GM12878 (cell line): Measurements from ENCODE around the gene UBAC2. TPM values are rescaled to one million over a fixed set of nuclear protein-coding genes. Genes with fewer than 3 reads are reported as not detected.
A peak's percentile ranks its signal among the peaks of the same experiment; 100 is the strongest.

ENCODE experiments used
- ATAC-seq: fragments of 200-7000 bp; cut with Tn5 transposase; 3 replicates; pipeline ENCODE4 v1.9.1; 2020; ENCODE audit warnings: mild to moderate bottlenecking, moderate library complexity
- BruUV-seq: library from RNA; stranded (reverse); fragments of 400-500 nt; replicated peaks from 2 replicates; lab custom pipeline; 2021; lab: Mats Ljungman, UMichigan
- CTCF ChIA-PET: fragments of 300-600 bp; sonication (Branson Sonifier 250); formaldehyde crosslinking; extraction: SDS; loops from one replicate; lab custom pipeline; 2021; ENCODE audit warnings: inconsistent platforms; lab: Yijun Ruan, JAX
- POLR2A ChIA-PET: fragments of 350-600 bp; formaldehyde crosslinking; extraction: SDS; loops from one replicate; lab custom pipeline; 2021; ENCODE audit warnings: inconsistent platforms; lab: Charles Lee
- RAD21 ChIA-PET: fragments of 300-600 bp; sonication (Branson Sonifier 250); formaldehyde crosslinking; loops from one replicate; lab custom pipeline; 2023; ENCODE audit warnings: antibody characterized with exemption; ENCODE audit not compliant: unreplicated experiment; lab: Charles Lee
- SMC1A ChIA-PET: fragments of 300-600 bp; sonication (Branson Sonifier 250); formaldehyde crosslinking; loops from one replicate; lab custom pipeline; 2023; ENCODE audit not compliant: unreplicated experiment, uncharacterized antibody; lab: Charles Lee
- DNase-seq: peaks from one replicate; pipeline ENCODE4 v3.0.0-alpha.2; 2011; ENCODE audit warnings: low read depth, low spot score
- FAIRE-seq: peaks from 3 replicates; lab custom pipeline; 2011; peaks lifted over from hg19 to GRCh38; lab: Jason Lieb, UNC
- H2AFZ ChIP-seq: 2 replicates; pipeline ENCODE4 v1.6.0; 2011; ENCODE audit warnings: low read depth, low read length, control low read depth; ENCODE audit not compliant: control insufficient read depth
- H3K27ac ChIP-seq: 2 replicates; pipeline ENCODE4 v1.5.1; 2011; ENCODE audit warnings: control low read depth; ENCODE audit not compliant: control insufficient read depth, insufficient read depth
- H3K27me3 ChIP-seq, 2 experiments: replicated peaks in 1 of 2; 2 replicates each; pipeline versions ENCODE4 v1.6.0 to v1.6.1; 2011; ENCODE audit warnings: low read length in 1 of 2; ENCODE audit not compliant: control insufficient read depth in 2 of 2, insufficient read depth in 2 of 2
- H3K36me3 ChIP-seq, 2 experiments: 2 replicates each; pipeline ENCODE4 v1.5.1; 2011; ENCODE audit warnings: low read length in 1 of 2; ENCODE audit not compliant: control insufficient read depth in 2 of 2, insufficient read depth in 2 of 2
- H3K4me1 ChIP-seq: 2 replicates; pipeline ENCODE4 v1.6.1; 2011; ENCODE audit warnings: mild to moderate bottlenecking, low read length, moderate library complexity, mixed read lengths; ENCODE audit not compliant: control insufficient read depth, insufficient read depth
- H3K4me2 ChIP-seq: 2 replicates; pipeline ENCODE4 v1.6.0; 2011; ENCODE audit warnings: control low read depth; ENCODE audit not compliant: control insufficient read depth, insufficient read depth
- H3K4me3 ChIP-seq: fragments of 200-600 bp; sonication (generic); 2 replicates; pipeline ENCODE4 v1.5.1; 2016
- H3K79me2 ChIP-seq: 2 replicates; pipeline ENCODE4 v1.6.0; 2011; ENCODE audit warnings: low read length; ENCODE audit not compliant: control insufficient read depth, insufficient read depth
- H3K9ac ChIP-seq: 2 replicates; pipeline ENCODE4 v1.8.0; 2011; ENCODE audit warnings: low read length, control low read depth, mixed read lengths; ENCODE audit not compliant: control insufficient read depth, insufficient read depth
- H3K9me3 ChIP-seq: replicated peaks from 3 replicates; pipeline ENCODE4 v1.5.1; 2011; ENCODE audit warnings: mild to moderate bottlenecking, low read length; ENCODE audit not compliant: control insufficient read depth, insufficient read depth
- H4K20me1 ChIP-seq: 2 replicates; pipeline ENCODE4 v1.6.0; 2011; ENCODE audit not compliant: control insufficient read depth, insufficient read depth
- BMI1 ChIP-seq: fragments of 450-650 bp; IDR thresholded peaks from 2 replicates; pipeline ENCODE4 v1.6.1; 2016; ENCODE audit warnings: mild to moderate bottlenecking, moderate library complexity, borderline replicate concordance
- CHD4 ChIP-seq: fragments of 200-600 bp; sonication (generic); IDR thresholded peaks from 2 replicates; pipeline ENCODE4 v1.6.1; 2016; ENCODE audit warnings: mild to moderate bottlenecking
- DPF2 ChIP-seq: fragments of 450-650 bp; IDR thresholded peaks from 2 replicates; pipeline ENCODE4 v1.6.1; 2017; ENCODE audit warnings: mild to moderate bottlenecking
- ELK1 ChIP-seq: IDR thresholded peaks from 2 replicates; pipeline ENCODE4 v1.6.1; 2012; ENCODE audit warnings: low read depth, low read length, improper control_type of control experiment
- IKZF1 ChIP-seq: fragments of 450-650 bp; conservative IDR thresholded peaks from 2 replicates; pipeline ENCODE4 v1.6.1; 2017; ENCODE audit warnings: antibody characterized with exemption, mild to moderate bottlenecking
- IKZF2 ChIP-seq, 2 experiments: fragments of 450-650 bp; IDR thresholded peaks; 2 replicates each; pipeline ENCODE4 v1.6.1; 2017; ENCODE audit warnings: mild to moderate bottlenecking in 2 of 2, moderate library complexity in 2 of 2
- MEF2B ChIP-seq: fragments of 450-650 bp; IDR thresholded peaks from 2 replicates; pipeline ENCODE4 v1.6.1; 2018; ENCODE audit warnings: mild to moderate bottlenecking, moderate library complexity; ENCODE audit not compliant: partially characterized antibody, poor library complexity, severe bottlenecking
- MTA2 ChIP-seq: fragments of 450-650 bp; IDR thresholded peaks from 2 replicates; pipeline ENCODE4 v1.6.1; 2016; ENCODE audit warnings: low read depth, mild to moderate bottlenecking, moderate library complexity
- MYC ChIP-seq: IDR thresholded peaks from 2 replicates; pipeline ENCODE4 v1.6.1; 2011; ENCODE audit warnings: mild to moderate bottlenecking, low read length, moderate library complexity, inconsistent platforms; ENCODE audit not compliant: insufficient read depth, insufficient replicate concordance, insufficient read length, severe bottlenecking
- NFIC ChIP-seq: IDR thresholded peaks from 2 replicates; pipeline ENCODE4 v1.6.1; 2012; ENCODE audit warnings: low read depth, mild to moderate bottlenecking, inconsistent platforms, low read length, moderate library complexity
- NFYA ChIP-seq: IDR thresholded peaks from 2 replicates; pipeline ENCODE4 v1.6.1; 2011; ENCODE audit warnings: low read depth, mild to moderate bottlenecking, low read length, improper control_type of control experiment, borderline replicate concordance
- NR2F1 ChIP-seq: fragments of 450-650 bp; conservative IDR thresholded peaks from 2 replicates; pipeline ENCODE4 v1.6.1; 2017; ENCODE audit warnings: mild to moderate bottlenecking
- PBX3 ChIP-seq: IDR thresholded peaks from 2 replicates; pipeline ENCODE4 v1.6.1; 2011; ENCODE audit warnings: mild to moderate bottlenecking, low read depth, low read length, moderate library complexity; ENCODE audit not compliant: insufficient replicate concordance
- PML ChIP-seq: IDR thresholded peaks from 2 replicates; pipeline ENCODE4 v1.6.1; 2012; ENCODE audit warnings: low read length, inconsistent platforms
- SIN3A ChIP-seq: IDR thresholded peaks from 2 replicates; pipeline ENCODE4 v1.6.1; 2012; ENCODE audit warnings: low read depth, low read length, improper control_type of control experiment
- SMAD1 ChIP-seq: fragments of 450-650 bp; IDR thresholded peaks from 2 replicates; pipeline ENCODE4 v1.6.1; 2018; ENCODE audit warnings: mild to moderate bottlenecking, low read depth; ENCODE audit not compliant: partially characterized antibody
- SMAD5 ChIP-seq: IDR thresholded peaks from 2 replicates; pipeline ENCODE4 v1.6.1; 2016; ENCODE audit warnings: antibody characterized with exemption, low read depth
- SREBF2 ChIP-seq: IDR thresholded peaks from 2 replicates; pipeline ENCODE4 v1.6.1; 2012; ENCODE audit warnings: mild to moderate bottlenecking, low read length
- WRNIP1 ChIP-seq: IDR thresholded peaks from 2 replicates; pipeline ENCODE4 v1.6.1; 2011; ENCODE audit warnings: low read depth, low read length, improper control_type of control experiment, borderline replicate concordance
- YY1 ChIP-seq: IDR thresholded peaks from 2 replicates; pipeline ENCODE4 v1.6.1; 2011; ENCODE audit warnings: low read depth, mild to moderate bottlenecking, low read length
- ZBED1 ChIP-seq: IDR thresholded peaks from 2 replicates; pipeline ENCODE4 v1.6.1; 2016; ENCODE audit warnings: borderline replicate concordance
- ZNF207 ChIP-seq: fragments of 450-650 bp; IDR thresholded peaks from 2 replicates; pipeline ENCODE4 v1.6.1; 2014; ENCODE audit warnings: antibody characterized with exemption, mild to moderate bottlenecking, borderline replicate concordance
- ZNF217 ChIP-seq: fragments of 450-650 bp; IDR thresholded peaks from 2 replicates; pipeline ENCODE4 v1.6.1; 2017; ENCODE audit warnings: antibody characterized with exemption, mild to moderate bottlenecking
- WGBS: methylation state at CpG from one replicate; pipeline ENCODE4 v1.1.6; 2016; ENCODE audit warnings: low lambda C conversion rate; ENCODE audit not compliant: insufficient replicate concordance, insufficient coverage; ENCODE audit errors: missing lambda C conversion rate; 5-methylcytosine and 5-hydroxymethylcytosine counted together
- in situ Hi-C: fragments of 300-500 bp; cut with MboI; formaldehyde crosslinking; loops from 9 replicates; pipeline ENCODE4 v1.14.3; 2018; ENCODE audit warnings: mixed read lengths
- intact Hi-C: fragments of 100-400 bp; cut with micrococcal nuclease; formaldehyde crosslinking; loops from one replicate; pipeline ENCODE4 v1.14.2; 2022; ENCODE audit not compliant: unreplicated experiment
- polyA plus RNA-seq, 11 experiments: library from polyadenylated mRNA; depleted of rRNA in 4 of 11; unstranded in 6 of 11; stranded (reverse) in 5 of 11; fragments of >200 nt; fragmentation: Nextera tagmentation in 4 of 11; fragmentation: Illumina TruSeq in 1 of 11; extraction: Ambion mirVana in 4 of 11; extraction: Trizol in 1 of 11; gene quantifications; 1 replicate in 1 of 11; 2 replicates in 10 of 11; pipeline versions ENCODE4 v1.2.1 to v1.2.3, GENCODE V29; 2011 to 2016; ENCODE audit warnings: inconsistent platforms in 2 of 11, missing spikeins in 2 of 11, low read depth in 1 of 11
- total RNA-seq, 4 experiments: library from RNA; depleted of rRNA in 3 of 4; stranded (reverse); fragments of >200 nt in 3 of 4; fragmentation: Illumina TruSeq in 1 of 4; extraction: Trizol in 1 of 4; gene quantifications; 2 replicates each; pipeline versions ENCODE4 v1.2.1 to v1.2.3, GENCODE V29; 2013 to 2021

Gene UBAC2
- total and polyA plus RNA-seq, 10 of the 15 experiments (the other 5 are each of a cell fraction or from before 2014, with no cell fraction given), result 3.0 to 54.6 (median 17.4) TPM

GRCh38 chr13:99307648-99308339 lies 107.1 kb downstream of the UBAC2 start:
- RAD21 ChIA-PET, result interaction anchor here (0.6 to 14.1 kb wide), 19 partner anchors 8 to 749 kb away, joined by 3 to 247 read pairs (median 7); no protein-coding TSS in a partner anchor
- H4K20me1 ChIP-seq, result no peaks in the 10 kb centered on the region
- POLR2A ChIA-PET, result interaction anchor here (1.0 to 8.0 kb wide), 8 partner anchors 10 to 127 kb away, joined by 3 to 59 read pairs (median 8); no protein-coding TSS in a partner anchor
- H3K9ac ChIP-seq, result peak overlapping the region; percentile 83
- peaks cover 49% of the 10 kb centered on the region for H3K4me1 ChIP-seq
- in situ Hi-C loops, result loop anchor here (5.0 kb wide), 1 partner anchor 60 kb away; no protein-coding TSS in a partner anchor
- H2AFZ ChIP-seq, result no peak overlapping the region; the same call in 1 of the 2 replicates
- intact Hi-C loops, result loop anchor here (1.0 to 10.0 kb wide), 5 partner anchors 15 to 197 kb away; partner anchors contain the start of gene TM9SF2
- BruUV-seq, result TSS peak; percentile 61
- no peaks in the 10 kb centered on the region for H3K27me3 ChIP-seq
- peak overlapping the region; percentile 97 for H3K4me2 ChIP-seq
- peak; percentile 50 for ATAC-seq
- H3K36me3 ChIP-seq, result peaks cover 0 to 4% of the 10 kb centered on the region in 2 experiments; a peak in 3 of 4 replicates
- no peaks in the 10 kb centered on the region for H3K9me3 ChIP-seq
- CTCF ChIA-PET, result interaction anchor here (0.7 to 3.0 kb wide), 15 partner anchors 10 to 129 kb away, joined by 3 to 19 read pairs (median 5); no protein-coding TSS in a partner anchor
- FAIRE-seq, result no peak
- H3K79me2 ChIP-seq, result peaks cover 94% of the 10 kb centered on the region
- peak overlapping the region; percentile 93 for H3K27ac ChIP-seq
- WGBS, result 13% methylated on average over 6 of the region's 6 CpGs
- DNase-seq, result no peak
- SMC1A ChIA-PET, result interaction anchor here (0.9 to 13.7 kb wide), 25 partner anchors 9 to 129 kb away, joined by 3 to 264 read pairs (median 7); no protein-coding TSS in a partner anchor
- H3K4me3 ChIP-seq, result peak overlapping the region; percentile 98
- TF ChIP-seq IKZF1 (peak; percentile 67), NFYA (no peak), SMAD5 (0 out of 2 replicates have a peak, but pooled peaks have one; percentile 28), ZNF207 (no peak), SREBF2 (no peak), MEF2B (peak; percentile 21), MTA2 (peak; percentile 51; the same call in 1 of the 2 replicates), BMI1 (no peak), SIN3A (no peak; the same call in 1 of the 2 replicates), YY1 (no peak), ZNF217 (no peak), ZBED1 (no peak), NR2F1 (0 out of 2 replicates have a peak, but pooled peaks have one; percentile 7), IKZF2 (IDR thresholded peaks at IDR 0.05) (peak; percentile 44 to 80), PBX3 (peak; percentile 85), SMAD1 (peak; percentile 47), WRNIP1 (0 out of 2 replicates have a peak, but pooled peaks have one; percentile 23), ELK1 (no peak), MYC (no peak), DPF2 (0 out of 2 replicates have a peak, but pooled peaks have one; percentile 56), CHD4 (0 out of 2 replicates have a peak, but pooled peaks have one; percentile 53), PML (peak; percentile 13; the same call in 1 of the 2 replicates), NFIC (peak; percentile 65)
